IMR-90 (cell line): ENCODE results near the gene ATP2B2. TPM values are rescaled to one million over a fixed set of nuclear protein-coding genes. Genes with fewer than 3 reads are reported as not detected.

Experiments used
- ATAC-seq: fragments of 200-7000 bp; cut with Tn5 transposase; 2 replicates; pipeline ENCODE4 v1.9.1; 2020; ENCODE audit warnings: low read depth, mild to moderate bottlenecking, moderate library complexity
- BruUV-seq: library from RNA; stranded (reverse); fragments of 400-500 nt; replicated peaks from 2 replicates; lab custom pipeline; 2021; lab: Mats Ljungman, UMichigan
- CTCF ChIA-PET: fragments of 300-600 bp; formaldehyde crosslinking; extraction: SDS; loops from one replicate; lab custom pipeline; 2021; ENCODE audit warnings: antibody characterized with exemption; lab: Yijun Ruan, JAX
- POLR2A ChIA-PET: fragments of 300-600 bp; sonication (Branson Sonifier 250); formaldehyde crosslinking; loops from one replicate; lab custom pipeline; 2022; ENCODE audit warnings: antibody characterized with exemption; ENCODE audit not compliant: unreplicated experiment; lab: Charles Lee
- DNase-seq: peaks from one replicate; pipeline ENCODE4 v3.0.0; 2013
- H2AFZ ChIP-seq: replicated peaks from 2 replicates; pipeline ENCODE3; 2013; ENCODE audit warnings: low read length, mild to moderate bottlenecking; ENCODE audit not compliant: poor library complexity
- H2AK5ac ChIP-seq: 2 replicates; pipeline ENCODE4 v1.6.1; 2013; ENCODE audit warnings: low read depth, low read length, inconsistent platforms
- H2AK9ac ChIP-seq: replicated peaks from 2 replicates; pipeline ENCODE3; 2013; ENCODE audit warnings: mild to moderate bottlenecking, low read depth, low read length, moderate library complexity; ENCODE audit not compliant: poor library complexity
- H2BK120ac ChIP-seq: 2 replicates; pipeline ENCODE4 v1.6.1; 2013; ENCODE audit warnings: low read depth, low read length, inconsistent platforms
- H2BK15ac ChIP-seq: 3 replicates; pipeline ENCODE4 v1.6.1; 2013; ENCODE audit warnings: low read depth, low read length, inconsistent platforms
- H2BK20ac ChIP-seq: 2 replicates; pipeline ENCODE4 v1.6.1; 2013; ENCODE audit warnings: low read depth, mild to moderate bottlenecking, inconsistent platforms, low read length, moderate library complexity
- H2BK5ac ChIP-seq: 2 replicates; pipeline ENCODE4 v1.6.1; 2013; ENCODE audit warnings: mild to moderate bottlenecking, low read depth, low read length, inconsistent platforms; ENCODE audit not compliant: poor library complexity, severe bottlenecking
- H3K14ac ChIP-seq: replicated peaks from 2 replicates; pipeline ENCODE4 v1.6.1; 2013; ENCODE audit warnings: low read depth, low read length, inconsistent platforms
- H3K18ac ChIP-seq: 2 replicates; pipeline ENCODE4 v1.6.1; 2013; ENCODE audit warnings: low read depth, low read length, control low read depth
- H3K23ac ChIP-seq: 2 replicates; pipeline ENCODE4 v1.6.1; 2013; ENCODE audit warnings: low read depth, low read length, inconsistent platforms
- H3K27ac ChIP-seq: 2 replicates; pipeline ENCODE4 v1.5.1; 2013; ENCODE audit warnings: mild to moderate bottlenecking, control low read depth, low read length; ENCODE audit not compliant: insufficient read depth
- H3K27me3 ChIP-seq: 2 replicates; pipeline ENCODE4 v1.6.1; 2013; ENCODE audit warnings: low read length; ENCODE audit not compliant: control insufficient read depth, insufficient read depth
- H3K36me3 ChIP-seq: 2 replicates; pipeline ENCODE4 v1.6.1; 2013; ENCODE audit warnings: low read length, mixed read lengths; ENCODE audit not compliant: control insufficient read depth, insufficient read depth
- H3K4ac ChIP-seq: 2 replicates; pipeline ENCODE4 v1.6.1; 2013; ENCODE audit warnings: low read depth, low read length, inconsistent platforms
- H3K4me1 ChIP-seq: 2 replicates; pipeline ENCODE4 v1.6.1; 2013; ENCODE audit warnings: low read length, mixed read lengths; ENCODE audit not compliant: control insufficient read depth, insufficient read depth
- H3K4me2 ChIP-seq: 2 replicates; pipeline ENCODE4 v1.6.1; 2013; ENCODE audit warnings: low read depth, mild to moderate bottlenecking, control low read depth, low read length, moderate library complexity
- H3K4me3 ChIP-seq: 2 replicates; pipeline ENCODE4 v1.5.1; 2013; ENCODE audit warnings: low read depth, mild to moderate bottlenecking, control low read depth, low read length, moderate library complexity; ENCODE audit not compliant: insufficient read depth
- H3K56ac ChIP-seq: 2 replicates; pipeline ENCODE4 v1.6.1; 2013; ENCODE audit warnings: low read length, inconsistent platforms; ENCODE audit not compliant: insufficient read depth; ENCODE audit errors: extremely low read depth
- H3K79me1 ChIP-seq, 2 experiments: 2 replicates each; pipeline ENCODE4 v1.6.1; 2013; ENCODE audit warnings: low read length in 2 of 2, inconsistent platforms in 1 of 2, low read depth in 1 of 2
- H3K9ac ChIP-seq: 2 replicates; pipeline ENCODE4 v1.6.1; 2013; ENCODE audit warnings: low read depth, low read length, control low read depth
- H3K9me1 ChIP-seq: 2 replicates; pipeline ENCODE4 v1.6.1; 2013; ENCODE audit warnings: low read length, inconsistent platforms; ENCODE audit not compliant: insufficient read depth
- H3K9me3 ChIP-seq: 2 replicates; pipeline ENCODE4 v1.6.1; 2013; ENCODE audit warnings: low read length; ENCODE audit not compliant: control insufficient read depth, insufficient read depth
- H4K20me1 ChIP-seq: 2 replicates; pipeline ENCODE4 v1.6.1; 2013; ENCODE audit warnings: low read length, inconsistent platforms; ENCODE audit not compliant: insufficient read depth
- H4K5ac ChIP-seq: 2 replicates; pipeline ENCODE4 v1.6.1; 2013; ENCODE audit warnings: mild to moderate bottlenecking, low read depth, low read length, control low read depth
- H4K8ac ChIP-seq, 2 experiments: 2 replicates each; pipeline ENCODE4 v1.6.1; 2013; ENCODE audit warnings: low read depth in 2 of 2, low read length in 2 of 2, control low read depth in 1 of 2, inconsistent platforms in 1 of 2
- H4K91ac ChIP-seq: 2 replicates; pipeline ENCODE4 v1.6.1; 2013; ENCODE audit warnings: low read depth, low read length, inconsistent platforms; ENCODE audit not compliant: insufficient read depth
- BHLHE40 ChIP-seq: fragments of 150-350 bp; IDR thresholded peaks from 2 replicates; pipeline ENCODE4 v1.6.1; 2016; ENCODE audit warnings: mild to moderate bottlenecking, low read depth, low read length
- CEBPB ChIP-seq: IDR thresholded peaks from 2 replicates; pipeline ENCODE4 v1.6.1; 2012; ENCODE audit warnings: low read depth, low read length, improper control_type of control experiment
- CHD1 ChIP-seq: IDR thresholded peaks from 2 replicates; pipeline ENCODE4 v1.6.1; 2012; ENCODE audit warnings: low read depth, low read length, improper control_type of control experiment
- CTCF ChIP-seq: conservative IDR thresholded peaks from 2 replicates; pipeline ENCODE4 v1.5.1; 2012; ENCODE audit warnings: mild to moderate bottlenecking, low read depth, low read length, improper control_type of control experiment
- FOS ChIP-seq: fragments of 150-350 bp; IDR thresholded peaks from 2 replicates; pipeline ENCODE4 v1.6.1; 2016; ENCODE audit warnings: low read depth, low read length
- MAFK ChIP-seq: IDR thresholded peaks from 2 replicates; pipeline ENCODE4 v1.6.1; 2012; ENCODE audit warnings: low read depth, low read length, improper control_type of control experiment
- MAZ ChIP-seq: IDR thresholded peaks from 2 replicates; pipeline ENCODE4 v1.6.1; 2012; ENCODE audit warnings: low read depth, mild to moderate bottlenecking, low read length, improper control_type of control experiment, moderate library complexity, borderline replicate concordance
- MXI1 ChIP-seq: IDR thresholded peaks from 2 replicates; pipeline ENCODE4 v1.6.1; 2012; ENCODE audit warnings: low read depth, mild to moderate bottlenecking, low read length, moderate library complexity, borderline replicate concordance
- NFE2L2 ChIP-seq: fragments of 150-350 bp; IDR thresholded peaks from 2 replicates; pipeline ENCODE4 v1.6.1; 2016; ENCODE audit warnings: low read depth, mild to moderate bottlenecking, low read length
- POLR2A ChIP-seq: IDR thresholded peaks from 2 replicates; pipeline ENCODE4 v1.6.1; 2012; ENCODE audit warnings: mild to moderate bottlenecking, low read depth, low read length
- RAD21 ChIP-seq: IDR thresholded peaks from 2 replicates; pipeline ENCODE4 v1.6.1; 2012; ENCODE audit warnings: low read length, improper control_type of control experiment
- RCOR1 ChIP-seq: IDR thresholded peaks from 2 replicates; pipeline ENCODE4 v1.6.1; 2012; ENCODE audit warnings: mild to moderate bottlenecking, low read length, improper control_type of control experiment; ENCODE audit not compliant: insufficient replicate concordance
- RFX5 ChIP-seq: IDR thresholded peaks from 2 replicates; pipeline ENCODE4 v1.8.0; 2012; ENCODE audit warnings: low read depth, mild to moderate bottlenecking, low read length, moderate library complexity
- SMC3 ChIP-seq: fragments of 150-350 bp; IDR thresholded peaks from 2 replicates; pipeline ENCODE4 v1.6.1; 2016; ENCODE audit warnings: low read depth, mild to moderate bottlenecking, antibody characterized with exemption, low read length, moderate library complexity
- USF2 ChIP-seq: fragments of 150-350 bp; IDR thresholded peaks from 2 replicates; pipeline ENCODE4 v1.6.1; 2017; ENCODE audit warnings: mild to moderate bottlenecking, antibody characterized with exemption, low read length, low read depth
- WGBS, 2 experiments: methylation state at CpG; one replicate each; pipeline versions ENCODE4 v1.1.5 to v1.1.7; 2013; ENCODE audit warnings: missing lambda C conversion rate in 2 of 2; ENCODE audit not compliant: insufficient read length in 1 of 2; ENCODE audit errors: extremely low coverage in 2 of 2; 5-methylcytosine and 5-hydroxymethylcytosine counted together
- dilution Hi-C: fragments of 300-500 bp; cut with HindIII; formaldehyde crosslinking; loops from one replicate; pipeline ENCODE4 v1.14.3; 2018; ENCODE audit warnings: low sequenced_read_pairs; ENCODE audit not compliant: unreplicated experiment
- in situ Hi-C: fragments of 300-500 bp; cut with MboI; formaldehyde crosslinking; loops from 3 replicates; pipeline ENCODE4 v1.14.3; 2019; ENCODE audit warnings: low sequenced_read_pairs, inconsistent platforms, mixed read lengths
- intact Hi-C: fragments of 100-400 bp; cut with micrococcal nuclease; formaldehyde crosslinking; loops from 2 replicates; pipeline ENCODE4 v1.10.0; 2022
- polyA plus RNA-seq, 3 experiments: library from polyadenylated mRNA; depleted of rRNA; stranded (reverse); fragments of >200 nt; gene quantifications; 2 replicates each; pipeline ENCODE4 v1.2.3, GENCODE V29; 2012; ENCODE audit warnings: low replicate concordance in 1 of 3
- total RNA-seq: library from RNA; depleted of rRNA; stranded (reverse); fragments of >200 nt; gene quantifications from 2 replicates; pipeline ENCODE4 v1.2.3, GENCODE V29; 2012

ATP2B2 gene
- total and polyA plus RNA-seq, 2 of the 4 experiments (the other 2 are of a cell fraction): under 0.01 to 0.02 TPM

GRCh38 chr3:10551821-10552630 is 46.6 kb upstream of the ATP2B2 start:
- H4K20me1 ChIP-seq: no peaks in the 10 kb centered on the region
- CTCF ChIA-PET: no interaction called here
- dilution Hi-C loops: no loop called here
- no peak for TF ChIP-seq POLR2A
- no peak for TF ChIP-seq CEBPB
- TF ChIP-seq MXI1: no peak
- no peak for TF ChIP-seq USF2
- TF ChIP-seq MAFK: no peak
- no peak for TF ChIP-seq CHD1
- no peak for TF ChIP-seq RCOR1
- no peak for TF ChIP-seq RAD21
- TF ChIP-seq CTCF: no peak
- TF ChIP-seq BHLHE40: no peak
- no peak for TF ChIP-seq SMC3
- no peak for TF ChIP-seq RFX5
- no peak for TF ChIP-seq FOS
- no peak for TF ChIP-seq MAZ
- TF ChIP-seq NFE2L2: no peak

More at GRCh38 chr3:10551821-10552630, 46.6 kb upstream of the ATP2B2 start:
- ATAC-seq: no peak
- H3K56ac ChIP-seq: no peak overlapping the region
- no peak overlapping the region for H3K23ac ChIP-seq
- H3K18ac ChIP-seq: no peak overlapping the region
- no peaks in the 10 kb centered on the region for H3K9me3 ChIP-seq
- no peak overlapping the region for H2AK5ac ChIP-seq
- H2AK9ac ChIP-seq: no peak overlapping the region
- WGBS, 2 experiments: 67% methylated on average over 8 of the region's 19 CpGs; no CpG with 5 or more reads in 1 of the 2 experiments
- H3K4ac ChIP-seq: no peak overlapping the region
- no peak overlapping the region for H4K8ac ChIP-seq
- no peaks in the 10 kb centered on the region for H3K36me3 ChIP-seq
- DNase-seq: peak; percentile 19
- no peaks in the 10 kb centered on the region for H3K4me1 ChIP-seq
- no TSS peak for BruUV-seq
- H3K27ac ChIP-seq: no peak overlapping the region
- H3K14ac ChIP-seq: no peak overlapping the region
- H4K91ac ChIP-seq: no peak overlapping the region
- no peak overlapping the region for H2BK15ac ChIP-seq
- intact Hi-C loops: no loop called here
- POLR2A ChIA-PET: no interaction called here
- no peak overlapping the region for H3K9ac ChIP-seq
- no peak overlapping the region for H4K5ac ChIP-seq
- H2AFZ ChIP-seq: no peak overlapping the region
- no peaks in the 10 kb centered on the region for H3K9me1 ChIP-seq
- H2BK20ac ChIP-seq: no peak overlapping the region
- in situ Hi-C loops: no loop called here
- H2BK120ac ChIP-seq: no peak overlapping the region
- H3K79me1 ChIP-seq: no peaks in the 10 kb centered on the region
- no peak overlapping the region for H2BK5ac ChIP-seq
- no peak overlapping the region for H3K4me3 ChIP-seq
- no peak overlapping the region for H3K4me2 ChIP-seq
- peaks cover 8% of the 10 kb centered on the region for H3K27me3 ChIP-seq
